ENCODE results near the gene INO80C.

DNA sequence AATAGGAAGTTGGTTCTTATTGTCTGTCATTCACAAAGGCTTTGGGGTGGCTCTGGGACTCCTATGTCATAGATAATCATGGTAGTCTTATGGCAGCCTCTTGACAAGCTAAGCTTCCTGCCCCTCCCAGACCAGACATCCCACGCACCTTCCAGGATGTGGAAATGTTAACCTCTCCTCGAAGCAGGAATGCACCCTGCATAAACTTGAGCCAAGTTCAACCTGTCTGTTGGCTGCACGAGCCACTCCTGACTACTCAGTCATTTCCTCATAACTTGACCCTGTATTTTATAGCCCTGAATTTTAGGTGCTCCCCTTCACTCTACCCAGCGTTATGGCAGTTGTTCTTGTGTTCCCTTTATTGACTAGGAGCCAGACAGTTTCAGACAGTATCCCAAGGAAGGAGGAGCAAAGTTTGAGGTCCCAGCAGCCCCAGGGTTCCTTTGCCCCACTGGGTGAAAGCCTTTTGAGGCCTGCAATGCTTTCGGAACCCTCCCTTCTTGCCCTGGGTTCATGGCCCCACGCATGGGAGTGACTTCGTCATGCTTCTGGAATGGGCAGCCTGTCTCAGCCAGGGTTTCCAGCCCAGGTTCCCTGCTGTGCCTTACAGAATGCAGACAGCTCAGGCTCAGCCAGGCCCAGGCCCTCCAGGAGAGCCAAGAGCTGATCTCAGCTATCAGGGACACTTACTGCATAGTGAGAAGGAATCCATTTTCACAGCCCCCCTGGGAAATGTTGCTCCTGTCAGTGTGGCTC is 15.6 kb upstream of the INO80C start:
- TF ChIP-seq, protein P1, sequence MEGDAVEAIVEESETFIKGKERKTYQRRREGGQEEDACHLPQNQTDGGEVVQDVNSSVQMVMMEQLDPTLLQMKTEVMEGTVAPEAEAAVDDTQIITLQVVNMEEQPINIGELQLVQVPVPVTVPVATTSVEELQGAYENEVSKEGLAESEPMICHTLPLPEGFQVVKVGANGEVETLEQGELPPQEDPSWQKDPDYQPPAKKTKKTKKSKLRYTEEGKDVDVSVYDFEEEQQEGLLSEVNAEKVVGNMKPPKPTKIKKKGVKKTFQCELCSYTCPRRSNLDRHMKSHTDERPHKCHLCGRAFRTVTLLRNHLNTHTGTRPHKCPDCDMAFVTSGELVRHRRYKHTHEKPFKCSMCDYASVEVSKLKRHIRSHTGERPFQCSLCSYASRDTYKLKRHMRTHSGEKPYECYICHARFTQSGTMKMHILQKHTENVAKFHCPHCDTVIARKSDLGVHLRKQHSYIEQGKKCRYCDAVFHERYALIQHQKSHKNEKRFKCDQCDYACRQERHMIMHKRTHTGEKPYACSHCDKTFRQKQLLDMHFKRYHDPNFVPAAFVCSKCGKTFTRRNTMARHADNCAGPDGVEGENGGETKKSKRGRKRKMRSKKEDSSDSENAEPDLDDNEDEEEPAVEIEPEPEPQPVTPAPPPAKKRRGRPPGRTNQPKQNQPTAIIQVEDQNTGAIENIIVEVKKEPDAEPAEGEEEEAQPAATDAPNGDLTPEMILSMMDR (IDR thresholded peaks at IDR 0.05), result no peak
- no peak for TF ChIP-seq POLR2A (IDR thresholded peaks at IDR 0.05)

Data from lower leg skin (tissue), 3 donors.